Stimulated activated CD4-positive, alpha-beta T cell treated with anti-CD3 and anti-CD28 coated beads, Interleukin-1b, Interleukin-23, amount 100 ng/mL, for 48 hours (primary cell): ENCODE data around the gene AURKA.
"Not testable (repeated sequence)": the region's sequence is repeated elsewhere in the genome, so short reads cannot be mapped to it uniquely, and the experiment has no call there.

Source experiments
- DNase-seq: peaks from one replicate; pipeline ENCODE4 v3.0.0-alpha.2; 2020

The AURKA gene

GRCh38 chr20:56420940-56421688 is 29.1 kb upstream of the AURKA start:
- no peak for DNase-seq

GRCh38 chr20:56420028-56420427 is 28.0 kb upstream of the AURKA start:
- no peak for DNase-seq

GRCh38 chr20:56418385-56418861 is 26.4 kb upstream of the AURKA start:
- DNase-seq, result no peak

GRCh38 chr20:56417911-56418310 is 25.9 kb upstream of the AURKA start:
- no peak for DNase-seq

- no peak for DNase-seq
These were observed 25.4 kb upstream of the AURKA start for GRCh38 chr20:56417402-56417801.

GRCh38 chr20:56414842-56415765 is 23.1 kb upstream of the AURKA start:
- peak; percentile 77 for DNase-seq

GRCh38 chr20:56412949-56413348 is 20.9 kb upstream of the AURKA start:
- DNase-seq, result no peak

- DNase-seq, result no peak
These were observed 20.4 kb upstream of the AURKA start for GRCh38 chr20:56412473-56412790.

- DNase-seq, result peak; percentile 24
These were observed 19.9 kb upstream of the AURKA start, which contains the start of gene CASS4 for GRCh38 chr20:56411759-56412472. TSS of gene CASS4 (plus strand) at chr20:56412260. CDS start at chr20:56412459, 199 bp downstream.

GRCh38 chr20:56411287-56411686 is 19.3 kb upstream of the AURKA start:
- DNase-seq, result not testable (repeated sequence)

GRCh38 chr20:56409956-56410355 is 17.9 kb upstream of the AURKA start:
- DNase-seq, result no peak

GRCh38 chr20:56409521-56409920 is 17.5 kb upstream of the AURKA start:
- no peak for DNase-seq

- no peak for DNase-seq
These were observed 14.9 kb upstream of the AURKA start for GRCh38 chr20:56406910-56407309.

- not testable (repeated sequence) for DNase-seq
These were observed 13.3 kb upstream of the AURKA start for GRCh38 chr20:56405356-56405755.

- no peak for DNase-seq
These were observed 11.4 kb upstream of the AURKA start for GRCh38 chr20:56403465-56403864.

- DNase-seq, result peak; percentile 49
These were observed 8.1 kb upstream of the AURKA start for GRCh38 chr20:56400001-56400640.

- DNase-seq, result no peak
These were observed 3.2 kb upstream of the AURKA start for GRCh38 chr20:56395166-56395565.

GRCh38 chr20:56393653-56394052 is 1.6 kb upstream of the AURKA start:
- no peak for DNase-seq

GRCh38 chr20:56392881-56393482 is 967 bp upstream of the AURKA start:
- peak; percentile 18 for DNase-seq

- no peak for DNase-seq
These were observed 351 bp downstream of the AURKA start for GRCh38 chr20:56391596-56392131.

GRCh38 chr20:56391037-56391436 is 978 bp downstream of the AURKA start:
- no peak for DNase-seq

- not testable (repeated sequence) for DNase-seq
These were observed 1.6 kb downstream of the AURKA start for GRCh38 chr20:56390396-56390795.
